ENCODE data around the gene ADD2. TPM values are rescaled to one million over a fixed set of nuclear protein-coding genes. Genes with fewer than 3 reads are reported as not detected.

ADD2 gene
- total RNA-seq, 1 experiment from 2014 or later = 5.6 TPM

GRCh38 chr2:70645733-70646419, 122.1 kb downstream of the ADD2 start:
- Histone ChIP-seq H3K27ac (ENCODE audit: low read depth, low read length, poor library complexity, severe bottlenecking) (no peak overlapping the region), H3K9me3 (ENCODE audit: low read depth, low read length, poor library complexity, severe bottlenecking) (no peaks in the 10 kb centered on the region), H3K4me3 (ENCODE audit: low read depth, low read length, poor library complexity, severe bottlenecking) (no peak overlapping the region), H3K36me3 (ENCODE audit: insufficient read depth, low read length, poor library complexity, severe bottlenecking) (no peaks in the 10 kb centered on the region), H3K27me3 (replicated peaks; ENCODE audit: insufficient read depth, low read depth, low read length, poor library complexity) (no peaks in the 10 kb centered on the region), H3K4me1 (ENCODE audit: insufficient read depth, low read length, poor library complexity, severe bottlenecking) (no peaks in the 10 kb centered on the region)
- no TSS peak for BruUV-seq (replicated peaks)
- TF ChIP-seq EZH2 (IDR thresholded peaks at IDR 0.05; ENCODE audit: borderline replicate concordance, low read depth, low read length, poor library complexity, severe bottlenecking) = no peak
- peak; percentile 41 for TF ChIP-seq CTCF (conservative IDR thresholded peaks at IDR 0.05; ENCODE audit: low read depth, low read length)
- ChIA-PET CTCF (interaction anchor here (4.5 kb wide), 1 partner anchor 342 kb away, joined by 31 read pairs; no protein-coding TSS in a partner anchor), POLR2A (ENCODE audit: low non-redundant PET) (no interaction called here)
- DNase-seq (ENCODE audit: low spot score) = peak; percentile 24
- intact Hi-C loops (cut with micrococcal nuclease; ENCODE audit: unreplicated experiment) = no loop called here

GRCh38 chr2:70643715-70644114, 124.3 kb downstream of the ADD2 start:
- no peaks in the 10 kb centered on the region for H3K4me1 ChIP-seq (ENCODE audit: insufficient read depth, low read length, poor library complexity, severe bottlenecking)
- no peak overlapping the region for H3K27ac ChIP-seq (ENCODE audit: low read depth, low read length, poor library complexity, severe bottlenecking)
- no TSS peak for BruUV-seq (replicated peaks)
- CTCF ChIA-PET = interaction anchor here (0.5 to 4.5 kb wide), 2 partner anchors 313 to 340 kb away, joined by 3 to 31 read pairs; no protein-coding TSS in a partner anchor
- no peaks in the 10 kb centered on the region for H3K27me3 ChIP-seq (replicated peaks; ENCODE audit: insufficient read depth, low read depth, low read length, poor library complexity)
- no peak overlapping the region for H3K4me3 ChIP-seq (ENCODE audit: low read depth, low read length, poor library complexity, severe bottlenecking)
- peak; percentile 63 for TF ChIP-seq CTCF (conservative IDR thresholded peaks at IDR 0.05; ENCODE audit: low read depth, low read length)
- no peak for TF ChIP-seq EZH2 (IDR thresholded peaks at IDR 0.05; ENCODE audit: borderline replicate concordance, low read depth, low read length, poor library complexity, severe bottlenecking)
- no peaks in the 10 kb centered on the region for H3K9me3 ChIP-seq (ENCODE audit: low read depth, low read length, poor library complexity, severe bottlenecking)
- H3K36me3 ChIP-seq (ENCODE audit: insufficient read depth, low read length, poor library complexity, severe bottlenecking) = no peaks in the 10 kb centered on the region
- POLR2A ChIA-PET (ENCODE audit: low non-redundant PET) = no interaction called here
- peak; percentile 54 for DNase-seq (ENCODE audit: low spot score)
- intact Hi-C loops (cut with micrococcal nuclease; ENCODE audit: unreplicated experiment) = no loop called here

- Histone ChIP-seq H3K4me3 (ENCODE audit: low read depth, low read length, poor library complexity, severe bottlenecking) (no peak overlapping the region), H3K36me3 (ENCODE audit: insufficient read depth, low read length, poor library complexity, severe bottlenecking) (no peaks in the 10 kb centered on the region), H3K27me3 (replicated peaks; ENCODE audit: insufficient read depth, low read depth, low read length, poor library complexity) (peaks cover 10% of the 10 kb centered on the region), H3K4me1 (ENCODE audit: insufficient read depth, low read length, poor library complexity, severe bottlenecking) (no peaks in the 10 kb centered on the region), H3K9me3 (ENCODE audit: low read depth, low read length, poor library complexity, severe bottlenecking) (peaks cover 4% of the 10 kb centered on the region), H3K27ac (ENCODE audit: low read depth, low read length, poor library complexity, severe bottlenecking) (no peak overlapping the region)
- no peak for DNase-seq (ENCODE audit: low spot score)
- intact Hi-C loops (cut with micrococcal nuclease; ENCODE audit: unreplicated experiment) = no loop called here
- no TSS peak for BruUV-seq (replicated peaks)
- CTCF ChIA-PET = no interaction called here
- TF ChIP-seq EZH2 (IDR thresholded peaks at IDR 0.05; ENCODE audit: borderline replicate concordance, low read depth, low read length, poor library complexity, severe bottlenecking) = no peak
- TF ChIP-seq CTCF (conservative IDR thresholded peaks at IDR 0.05; ENCODE audit: low read depth, low read length) = no peak
- POLR2A ChIA-PET (ENCODE audit: low non-redundant PET) = no interaction called here
Observed at GRCh38 chr2:70641263-70641784, 126.7 kb downstream of the ADD2 start.
